Heart left ventricle (tissue), 16 donors: Measurements from ENCODE around the gene GPRC5B. TPM values are rescaled to one million over a fixed set of nuclear protein-coding genes. Genes with fewer than 3 reads are reported as not detected.

Experiments
- ATAC-seq, 4 donors: fragments of 200-7000 bp; cut with Tn5 transposase; one replicate each; pipeline ENCODE4 v1.9.1; 2020 to 2022; ENCODE audit warnings: moderate library complexity in 4 of 4, mild to moderate bottlenecking in 3 of 4, moderate number of reproducible peaks in 1 of 4
- DNase-seq, 5 donors: peaks; one replicate each; pipeline ENCODE4 v3.0.0-alpha.2; 2020
- H3K27ac ChIP-seq, 12 donors: fragments of 200-600 bp; sonication (generic) in 4 of 12; one replicate each; pipeline versions ENCODE4 v1.5.0 to v1.8.0; 2016 to 2022; ENCODE audit warnings: mild to moderate bottlenecking in 2 of 12
- H3K27me3 ChIP-seq, 9 donors: fragments of 200-600 bp; sonication (generic) in 2 of 9; one replicate each; pipeline versions ENCODE4 v1.5.1 to v1.8.0; 2016 to 2022; ENCODE audit warnings: mild to moderate bottlenecking in 3 of 9
- H3K36me3 ChIP-seq, 9 donors: fragments of 200-600 bp; sonication (generic) in 2 of 9; one replicate each; pipeline versions ENCODE4 v1.5.0 to v1.8.0; 2018 to 2022; ENCODE audit warnings: mild to moderate bottlenecking in 2 of 9
- H3K4me1 ChIP-seq, 12 donors: fragments of 200-600 bp; sonication (generic) in 4 of 12; one replicate each; pipeline versions ENCODE4 v1.5.0 to v1.8.0; 2016 to 2022; ENCODE audit warnings: mild to moderate bottlenecking in 3 of 12
- H3K4me3 ChIP-seq, 12 donors: fragments of 200-600 bp; sonication (generic) in 4 of 12; one replicate each; pipeline versions ENCODE4 v1.5.0 to v1.8.0; 2017 to 2022; ENCODE audit warnings: mild to moderate bottlenecking in 9 of 12, moderate library complexity in 4 of 12
- H3K9me3 ChIP-seq, 12 donors: fragments of 200-600 bp; sonication (generic) in 4 of 12; one replicate each; pipeline versions ENCODE4 v1.5.0 to v1.8.0; 2016 to 2022; ENCODE audit warnings: mild to moderate bottlenecking in 1 of 12
- CTCF ChIP-seq, 12 donors: fragments of 200-600 bp; sonication (generic) in 4 of 12; IDR thresholded peaks; one replicate each; pipeline versions ENCODE4 v1.5.0 to v1.8.0; 2018 to 2022; ENCODE audit warnings: antibody characterized with exemption in 12 of 12, mild to moderate bottlenecking in 5 of 12
- POLR2A ChIP-seq, 2 donors: fragments of 450-650 bp; IDR thresholded peaks; one replicate each; pipeline ENCODE4 v1.6.1; 2017; ENCODE audit warnings: antibody characterized with exemption in 2 of 2, mild to moderate bottlenecking in 2 of 2, moderate library complexity in 2 of 2
- WGBS, 4 donors: extraction: QIAGEN DNeasy Blood & Tissue Kit in 2 of 4; methylation state at CpG; one replicate each; pipeline versions ENCODE4 v1.1.5 to v1.1.7; 2013 to 2018; 5-methylcytosine and 5-hydroxymethylcytosine counted together
- intact Hi-C, 10 donors: fragments of 100-400 bp; cut with DNase I; formaldehyde crosslinking; loops; one replicate each; pipeline versions ENCODE4 v1.11.1 to v1.14.2; 2022
- polyA plus RNA-seq, 2 donors: library from polyadenylated mRNA; stranded (reverse); fragments of 200-250 nt; gene quantifications; one replicate each; pipeline ENCODE4 v1.2.3, GENCODE V29; 2013
- total RNA-seq, 9 donors: library from RNA; depleted of rRNA in 2 of 9; stranded (reverse); fragments of >200 nt in 2 of 9; fragmentation: NEBNext Ultra II Directional in 3 of 9; extraction: Animal tissue kit (Norgen Biotek cat#: 25700) in 3 of 9; gene quantifications; one replicate each; pipeline versions ENCODE4 v1.1.0 to v1.2.4, GENCODE V29; 2016 to 2023
- donor health status: ischemic (EF 13 %, LVEDD 7.1; RV severe dilation, severe dysfunction).
- donor health status: healthy with polysubstance abuse.
- donor health status: DM: no; HTN: yes; CAD: no.
- donor health status: DM: no; HTN: no; CAD: no.
- donor health status: ischemic (EF 25% LVEDD 6.9; RV normal size, moderate dysfunction).
- donor health status: ischemic (EF 25% LVEDD 5.7; RV mildly dilated, moderate dysfunction).
- donor health status: healthy.
- donor health status: DM: yes; HTN: yes; CAD: no.
- donor health status: ischemic (EF 35%, LVEDD 5.7; RV mildly dilated, moderate dysfunction).
- donor health status: nonischemic (EF 11% LVEDD 7.7; RV severe dilation, severe dysfunction).
- donor health status: DM: yes; HTN: yes; CAD: no.
- donor health status: PGD.
- donor health status: ischemic (EF 29% LVEDD 5.4; RV normal size, mild dysfunction).
- donor health status: nonischemic (EF 23%, LVEDD 6.1; RV moderate dilation, normal function).

The GPRC5B gene
- total and polyA plus RNA-seq, 11 donors, result 43.0 to 104 (median 77.9) TPM

GRCh38 chr16:19854543-19854876 is 30.1 kb downstream of the GPRC5B start:
- no peak for ATAC-seq
- TF ChIP-seq POLR2A (IDR thresholded peaks at IDR 0.05), result no peak
- no peak for TF ChIP-seq CTCF (IDR thresholded peaks at IDR 0.05)
- intact Hi-C loops, result no loop called here

DNA sequence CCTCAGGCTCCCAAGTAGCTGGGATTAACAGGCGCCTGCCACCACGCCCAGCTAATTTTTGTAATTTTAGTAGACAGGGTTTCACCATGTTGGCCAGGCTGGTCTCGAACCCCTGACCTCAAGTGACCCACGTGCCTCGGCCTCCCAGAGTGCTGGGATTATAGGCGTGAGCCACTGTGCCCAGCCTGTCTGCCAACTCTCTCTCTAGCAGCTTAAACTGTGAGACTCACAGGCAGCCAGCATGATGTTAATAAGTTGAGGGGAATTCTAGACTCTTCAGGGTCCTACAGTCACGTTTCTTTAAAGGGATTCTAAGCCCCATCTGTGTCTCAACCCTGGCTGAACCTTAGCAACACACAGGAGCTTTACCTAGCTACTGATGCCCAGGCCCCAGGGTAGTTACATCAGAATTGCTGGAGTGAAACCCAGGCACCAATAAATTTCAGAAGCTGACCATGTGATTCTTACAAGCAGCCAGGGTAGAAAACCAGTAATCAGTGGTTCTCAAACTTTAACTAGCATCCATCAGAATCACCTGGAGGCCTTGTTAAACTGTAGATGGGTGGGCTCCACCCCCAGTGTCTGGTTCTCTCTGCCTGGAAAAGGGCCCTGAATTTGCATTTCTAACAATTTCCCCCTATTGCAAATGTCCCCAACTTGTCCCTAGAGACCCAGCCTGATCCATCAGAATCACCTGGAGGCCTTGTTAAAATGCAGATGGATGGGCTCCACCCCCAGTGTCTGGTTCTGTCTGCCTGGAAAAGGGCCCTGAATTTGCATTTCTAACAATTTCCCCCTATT is 30.7 kb downstream of the GPRC5B start:
- ATAC-seq (no peak), DNase-seq (no peak)
- intact Hi-C loops, result no loop called here
- Histone ChIP-seq H3K36me3 (peaks cover 0 to 36% (median 18%) of the 10 kb centered on the region in 9 donors), H3K9me3 (no peaks in the 10 kb centered on the region), H3K4me3 (no peak overlapping the region), H3K27ac (peak overlapping the region in 1 of 12 donors; percentile 29), H3K4me1 (peaks cover 0 to 25% (median 12%) of the 10 kb centered on the region in 12 donors), H3K27me3 (no peaks in the 10 kb centered on the region)
- 51 to 68% (median 60%) methylated on average over 7 of the region's 7 CpGs for WGBS, 4 donors
- no peak for TF ChIP-seq CTCF (IDR thresholded peaks at IDR 0.05)
- TF ChIP-seq POLR2A (IDR thresholded peaks at IDR 0.05), result no peak

More at GRCh38 chr16:19854543-19854876, 30.1 kb downstream of the GPRC5B start:
- WGBS, 4 donors, result 59 to 82% (median 79%) methylated on average over 6 of the region's 6 CpGs
- Histone ChIP-seq H3K4me1 (peaks cover 0 to 25% (median 12%) of the 10 kb centered on the region in 12 donors), H3K4me3 (no peak overlapping the region), H3K36me3 (peaks cover 0 to 42% (median 23%) of the 10 kb centered on the region in 9 donors), H3K27ac (no peak overlapping the region), H3K27me3 (no peaks in the 10 kb centered on the region), H3K9me3 (no peaks in the 10 kb centered on the region)
- no peak for DNase-seq

GRCh38 chr16:19853132-19853741 is 31.4 kb downstream of the GPRC5B start:
- Histone ChIP-seq H3K4me1 (peaks cover 0 to 25% (median 12%) of the 10 kb centered on the region in 12 donors), H3K27me3 (no peaks in the 10 kb centered on the region), H3K9me3 (no peaks in the 10 kb centered on the region), H3K27ac (peak overlapping the region in 1 of 12 donors; percentile 29), H3K4me3 (no peak overlapping the region), H3K36me3 (peaks cover 0 to 29% (median 11%) of the 10 kb centered on the region in 9 donors)
- no peak for DNase-seq
- WGBS, 4 donors, result 67 to 76% (median 76%) methylated on average over 8 of the region's 8 CpGs
- TF ChIP-seq POLR2A (IDR thresholded peaks at IDR 0.05) (no peak), CTCF (IDR thresholded peaks at IDR 0.05) (no peak)
- intact Hi-C loops, result no loop called here
- no peak for ATAC-seq

DNA sequence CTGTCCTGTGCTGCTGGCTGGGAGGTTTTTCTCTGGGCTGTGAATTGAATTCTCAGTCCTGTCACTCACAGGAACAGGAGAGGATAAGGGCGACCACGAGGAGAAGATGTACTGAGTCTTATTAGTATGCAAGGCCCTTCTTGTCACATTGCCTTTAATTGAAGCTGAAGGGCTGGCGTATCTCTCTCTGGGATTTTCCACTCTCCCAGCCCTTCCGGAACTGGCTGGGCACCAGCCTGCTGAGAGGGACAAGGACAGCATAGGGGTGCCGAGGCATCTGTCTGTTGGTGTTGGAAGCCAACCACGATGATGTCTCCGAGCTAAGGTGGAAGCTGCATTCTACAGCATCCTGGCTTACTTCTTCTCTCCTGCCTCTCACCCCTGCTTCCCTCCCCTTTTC is 33.2 kb downstream of the GPRC5B start:
- peak; percentile 77 to 86 (median 79) for ATAC-seq
- no peak for TF ChIP-seq POLR2A (IDR thresholded peaks at IDR 0.05)
- TF ChIP-seq CTCF (IDR thresholded peaks at IDR 0.05), result no peak
- WGBS, 4 donors, result 25 to 37% (median 31%) methylated on average over 7 of the region's 7 CpGs
- intact Hi-C loops, result no loop called here
- Histone ChIP-seq H3K27ac (peak overlapping the region in 9 of 12 donors; percentile 4 to 68 (median 48)), H3K27me3 (no peaks in the 10 kb centered on the region), H3K9me3 (no peaks in the 10 kb centered on the region), H3K4me1 (peaks cover 0 to 25% (median 12%) of the 10 kb centered on the region in 12 donors), H3K4me3 (no peak overlapping the region), H3K36me3 (peaks cover 0 to 12% (median 5%) of the 10 kb centered on the region in 9 donors)
- DNase-seq, result peak in 2 of 5 donors; percentile 52 to 62
